Measurements from ENCODE around the gene AHDC1.

GRCh38 chr1:27572679-27573426, 31.1 kb downstream of the AHDC1 start:
- no peak for TF ChIP-seq CTCF (IDR thresholded peaks at IDR 0.05)
- no peak for TF ChIP-seq POLR2A (IDR thresholded peaks at IDR 0.05)

Data from stomach (tissue), 4 donors.